ENCODE results near the gene TRPM3. TPM values are rescaled to one million over a fixed set of nuclear protein-coding genes. Genes with fewer than 3 reads are reported as not detected.

Gene TRPM3
- total and polyA plus RNA-seq, 2 of the 13 experiments (the other 11 are each of a cell fraction or from before 2014, with no cell fraction given): not detected

DNA sequence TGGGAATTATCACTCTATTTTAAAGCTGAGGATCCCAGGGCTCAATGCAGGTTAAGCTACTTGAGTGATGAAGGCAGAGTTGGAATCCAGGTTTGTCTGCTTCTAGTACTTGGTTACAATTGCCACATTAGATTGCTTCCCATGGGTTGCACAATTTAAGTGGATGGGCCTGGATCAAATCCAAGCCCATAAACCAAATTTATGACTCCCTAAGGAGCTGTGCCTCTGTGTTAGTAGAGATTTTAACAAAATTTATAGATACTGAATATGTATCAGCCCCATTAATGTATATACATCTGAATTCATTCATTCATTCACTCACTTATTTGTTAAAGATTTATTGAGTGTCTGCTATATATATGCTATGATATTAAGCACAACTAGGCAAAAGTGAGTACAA is 374.7 kb downstream of the TRPM3 start:
- H2AFZ ChIP-seq (ENCODE audit: low read length): no peak overlapping the region
- H4K20me1 ChIP-seq (ENCODE audit: insufficient read depth, low read length): no peaks in the 10 kb centered on the region
- in situ Hi-C loops (cut with HindIII; ENCODE audit: extremely low pct_ligation_motif_present, low pct_unique_long_range_greater_than_20kb): no loop called here
- no peak overlapping the region for H3K9ac ChIP-seq (ENCODE audit: insufficient read depth, low read depth, low read length)
- no peak overlapping the region for H3K27ac ChIP-seq (ENCODE audit: extremely low read length, insufficient read depth, low read length)
- BruUV-seq (replicated peaks): no TSS peak
- no peaks in the 10 kb centered on the region for H3K36me3 ChIP-seq (replicated peaks in 1 of 2; ENCODE audit: control insufficient read depth in 1 of 2, insufficient read depth in 2 of 2, low read length in 2 of 2)
- ChIA-PET CTCF (ENCODE audit: low intra/inter-chr PET ratio, low total read pairs) (no interaction called here), POLR2A (no interaction called here)
- no peak for DNase-seq (ENCODE audit: low spot score)
- ATAC-seq: no peak
- TF ChIP-seq CBFB (CRISPR knock-in tag; IDR thresholded peaks at IDR 0.05) (no peak), HDAC6 (IDR thresholded peaks at IDR 0.05; ENCODE audit: low read depth, low read length) (no peak), MXI1 (IDR thresholded peaks at IDR 0.05; ENCODE audit: borderline replicate concordance, low read depth, low read length) (no peak), PPARG (CRISPR knock-in tag; conservative IDR thresholded peaks at IDR 0.05) (no peak), KLF16 (CRISPR knock-in tag; IDR thresholded peaks at IDR 0.05) (no peak), ZNF343 (CRISPR knock-in tag; IDR thresholded peaks at IDR 0.05) (no peak), THYN1 (CRISPR knock-in tag; IDR thresholded peaks at IDR 0.05; ENCODE audit: borderline replicate concordance, low read depth) (no peak), KAT8 (CRISPR knock-in tag; IDR thresholded peaks at IDR 0.05) (no peak), ZNF776 (CRISPR knock-in tag; IDR thresholded peaks at IDR 0.05) (no peak), ZBTB43 (CRISPR knock-in tag; conservative IDR thresholded peaks at IDR 0.05) (no peak), NCOA1 (CRISPR knock-in tag; IDR thresholded peaks at IDR 0.05) (no peak), ZNF530 (CRISPR knock-in tag; IDR thresholded peaks at IDR 0.05; ENCODE audit: low read depth) (no peak), ATF6 (CRISPR knock-in tag; conservative IDR thresholded peaks at IDR 0.05) (no peak), ZNF878 (CRISPR knock-in tag; IDR thresholded peaks at IDR 0.05) (no peak)
- TF ChIP-seq, protein P1, sequence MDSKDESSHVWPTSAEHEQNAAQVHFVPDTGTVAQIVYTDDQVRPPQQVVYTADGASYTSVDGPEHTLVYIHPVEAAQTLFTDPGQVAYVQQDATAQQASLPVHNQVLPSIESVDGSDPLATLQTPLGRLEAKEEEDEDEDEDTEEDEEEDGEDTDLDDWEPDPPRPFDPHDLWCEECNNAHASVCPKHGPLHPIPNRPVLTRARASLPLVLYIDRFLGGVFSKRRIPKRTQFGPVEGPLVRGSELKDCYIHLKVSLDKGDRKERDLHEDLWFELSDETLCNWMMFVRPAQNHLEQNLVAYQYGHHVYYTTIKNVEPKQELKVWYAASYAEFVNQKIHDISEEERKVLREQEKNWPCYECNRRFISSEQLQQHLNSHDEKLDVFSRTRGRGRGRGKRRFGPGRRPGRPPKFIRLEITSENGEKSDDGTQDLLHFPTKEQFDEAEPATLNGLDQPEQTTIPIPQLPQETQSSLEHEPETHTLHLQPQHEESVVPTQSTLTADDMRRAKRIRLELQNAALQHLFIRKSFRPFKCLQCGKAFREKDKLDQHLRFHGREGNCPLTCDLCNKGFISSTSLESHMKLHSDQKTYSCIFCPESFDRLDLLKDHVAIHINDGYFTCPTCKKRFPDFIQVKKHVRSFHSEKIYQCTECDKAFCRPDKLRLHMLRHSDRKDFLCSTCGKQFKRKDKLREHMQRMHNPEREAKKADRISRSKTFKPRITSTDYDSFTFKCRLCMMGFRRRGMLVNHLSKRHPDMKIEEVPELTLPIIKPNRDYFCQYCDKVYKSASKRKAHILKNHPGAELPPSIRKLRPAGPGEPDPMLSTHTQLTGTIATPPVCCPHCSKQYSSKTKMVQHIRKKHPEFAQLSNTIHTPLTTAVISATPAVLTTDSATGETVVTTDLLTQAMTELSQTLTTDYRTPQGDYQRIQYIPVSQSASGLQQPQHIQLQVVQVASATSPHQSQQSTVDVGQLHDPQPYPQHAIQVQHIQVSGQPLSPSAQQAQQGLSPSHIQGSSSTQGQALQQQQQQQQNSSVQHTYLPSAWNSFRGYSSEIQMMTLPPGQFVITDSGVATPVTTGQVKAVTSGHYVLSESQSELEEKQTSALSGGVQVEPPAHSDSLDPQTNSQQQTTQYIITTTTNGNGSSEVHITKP (CRISPR knock-in tag; IDR thresholded peaks at IDR 0.05; ENCODE audit: low read depth): no peak
- no peak overlapping the region for H3K4me2 ChIP-seq (ENCODE audit: low read depth, low read length)
- H3K4me1 ChIP-seq (ENCODE audit: insufficient read depth, low read length): no peaks in the 10 kb centered on the region
- FAIRE-seq: no peak
- no peaks in the 10 kb centered on the region for H3K27me3 ChIP-seq (ENCODE audit: control insufficient read depth in 1 of 2, insufficient read depth in 2 of 2, low read length in 2 of 2)
- H3K4me3 ChIP-seq (replicated peaks in 1 of 3; ENCODE audit: insufficient read depth in 1 of 3, low read depth in 2 of 3, low read length in 3 of 3): no peak overlapping the region
- no peaks in the 10 kb centered on the region for H3K79me2 ChIP-seq (ENCODE audit: insufficient read depth, low read length)
- intact Hi-C loops (cut with micrococcal nuclease; ENCODE audit: unreplicated experiment): no loop called here
- H3K9me3 ChIP-seq (ENCODE audit: low read length): no peaks in the 10 kb centered on the region

All from HepG2 (cell line).